ENCODE data around the gene PIK3CG. TPM values are rescaled to one million over a fixed set of nuclear protein-coding genes. Genes with fewer than 3 reads are reported as not detected.
"Not testable (repeated sequence)": the region's sequence is repeated elsewhere in the genome, so short reads cannot be mapped to it uniquely, and the experiment has no call there.

PIK3CG gene
- total RNA-seq, 2 experiments from 2014 or later = 26.8 to 27.0 TPM

DNA sequence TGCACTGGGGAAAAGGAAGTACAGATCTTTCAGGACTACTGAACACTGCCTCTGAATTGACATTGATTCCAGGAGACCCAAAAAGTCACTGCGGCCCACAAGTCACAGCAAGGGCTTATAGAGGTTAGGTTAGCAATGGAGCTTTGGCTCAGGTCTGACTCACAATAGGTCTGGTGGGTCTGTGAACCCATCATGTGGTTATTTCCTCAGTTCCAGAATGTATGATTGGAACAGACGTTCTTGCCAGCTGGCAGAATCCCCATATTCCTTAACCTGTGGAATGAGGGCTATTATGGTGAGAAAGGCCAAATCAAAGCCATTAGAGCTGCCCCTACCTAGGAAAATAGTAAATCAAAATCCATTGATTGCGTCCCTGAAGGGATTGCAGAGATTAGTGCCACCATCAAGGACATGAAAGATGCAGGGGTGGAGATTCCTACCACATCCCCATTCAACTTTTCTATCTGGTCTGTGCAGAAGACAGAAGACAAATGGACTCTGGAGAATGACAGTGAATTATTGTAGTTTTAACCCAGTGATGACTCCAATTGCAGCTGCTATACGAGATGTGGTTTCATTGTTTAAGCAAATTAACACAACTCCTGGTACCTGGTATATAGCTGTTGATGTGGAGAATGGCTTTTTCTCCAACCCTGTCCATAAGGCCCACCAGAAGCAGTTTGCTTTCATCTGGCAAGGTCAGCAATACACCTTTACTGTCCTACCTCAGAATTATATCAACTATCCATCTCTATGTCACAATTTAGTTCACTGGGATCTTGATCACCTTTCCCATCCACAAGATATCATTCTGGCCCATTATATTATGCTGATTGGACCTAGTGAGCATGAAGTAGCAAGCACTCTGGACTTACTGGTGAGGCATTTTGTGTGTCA is 44.5 kb upstream of the PIK3CG start:
- Mint-ChIP-seq H3K4me3 (no peak overlapping the region), H3K27ac (no peak overlapping the region), H3K27me3 (no peaks in the 10 kb centered on the region), H3K4me1 (ENCODE audit: low read depth) (no peaks in the 10 kb centered on the region), H3K36me3 (ENCODE audit: low read depth) (no peaks in the 10 kb centered on the region), H3K9me3 (no peaks in the 10 kb centered on the region)
- TF ChIP-seq, protein P1, sequence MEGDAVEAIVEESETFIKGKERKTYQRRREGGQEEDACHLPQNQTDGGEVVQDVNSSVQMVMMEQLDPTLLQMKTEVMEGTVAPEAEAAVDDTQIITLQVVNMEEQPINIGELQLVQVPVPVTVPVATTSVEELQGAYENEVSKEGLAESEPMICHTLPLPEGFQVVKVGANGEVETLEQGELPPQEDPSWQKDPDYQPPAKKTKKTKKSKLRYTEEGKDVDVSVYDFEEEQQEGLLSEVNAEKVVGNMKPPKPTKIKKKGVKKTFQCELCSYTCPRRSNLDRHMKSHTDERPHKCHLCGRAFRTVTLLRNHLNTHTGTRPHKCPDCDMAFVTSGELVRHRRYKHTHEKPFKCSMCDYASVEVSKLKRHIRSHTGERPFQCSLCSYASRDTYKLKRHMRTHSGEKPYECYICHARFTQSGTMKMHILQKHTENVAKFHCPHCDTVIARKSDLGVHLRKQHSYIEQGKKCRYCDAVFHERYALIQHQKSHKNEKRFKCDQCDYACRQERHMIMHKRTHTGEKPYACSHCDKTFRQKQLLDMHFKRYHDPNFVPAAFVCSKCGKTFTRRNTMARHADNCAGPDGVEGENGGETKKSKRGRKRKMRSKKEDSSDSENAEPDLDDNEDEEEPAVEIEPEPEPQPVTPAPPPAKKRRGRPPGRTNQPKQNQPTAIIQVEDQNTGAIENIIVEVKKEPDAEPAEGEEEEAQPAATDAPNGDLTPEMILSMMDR (IDR thresholded peaks at IDR 0.05) = no peak
- ChIA-PET CTCF (interaction anchor here (1.1 to 1.4 kb wide), 2 partner anchors 326 to 581 kb away, joined by 3 read pairs; no protein-coding TSS in a partner anchor), POLR2A (interaction anchor here (1.0 kb wide), 1 partner anchor 13 kb away, joined by 3 read pairs; no protein-coding TSS in a partner anchor)
- DNase-seq (no peak), ATAC-seq (no peak)
- intact Hi-C loops (cut with micrococcal nuclease) = no loop called here

- ChIA-PET CTCF (no interaction called here), POLR2A (no interaction called here)
- no peak overlapping the region for H3K27ac Mint-ChIP-seq
- ATAC-seq (no peak), DNase-seq (no peak)
- H3K4me3 Mint-ChIP-seq = no peak overlapping the region
- no peaks in the 10 kb centered on the region for H3K27me3 Mint-ChIP-seq
- no peaks in the 10 kb centered on the region for H3K36me3 Mint-ChIP-seq (ENCODE audit: low read depth)
- intact Hi-C loops (cut with micrococcal nuclease) = no loop called here
- no peaks in the 10 kb centered on the region for H3K9me3 Mint-ChIP-seq
- TF ChIP-seq, protein P1 (IDR thresholded peaks at IDR 0.05) = no peak
- no peaks in the 10 kb centered on the region for H3K4me1 Mint-ChIP-seq (ENCODE audit: low read depth)
These were observed 41.5 kb upstream of the PIK3CG start for GRCh38 chr7:106823631-106824030.

DNA sequence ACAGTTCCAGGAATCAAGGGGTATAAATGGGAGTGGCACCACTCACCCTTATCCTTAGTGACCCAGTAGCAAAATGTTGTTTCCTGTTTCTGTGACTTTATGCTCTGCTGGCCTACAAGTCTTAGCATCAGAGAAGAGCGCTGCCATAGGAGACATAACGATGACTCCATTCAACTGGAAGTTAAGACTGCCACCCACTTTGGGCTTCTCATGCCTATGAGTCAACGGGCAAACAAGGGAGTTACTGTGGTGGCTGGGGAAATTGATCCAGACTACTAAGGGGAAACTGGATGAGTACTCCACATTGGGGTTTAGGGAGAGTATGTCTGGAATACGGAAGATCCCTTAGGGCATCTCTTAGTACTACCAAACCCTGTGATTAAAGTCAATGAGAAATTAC is 40.6 kb upstream of the PIK3CG start:
- ATAC-seq (no peak), DNase-seq (no peak)
- intact Hi-C loops (cut with micrococcal nuclease) = no loop called here
- peaks cover under 1% of the 10 kb centered on the region for H3K9me3 Mint-ChIP-seq
- no peak overlapping the region for H3K4me3 Mint-ChIP-seq
- POLR2A ChIA-PET = no interaction called here
- TF ChIP-seq, protein P1 (IDR thresholded peaks at IDR 0.05) = no peak
- H3K36me3 Mint-ChIP-seq (ENCODE audit: low read depth) = no peaks in the 10 kb centered on the region
- no peak overlapping the region for H3K27ac Mint-ChIP-seq
- CTCF ChIA-PET = no interaction called here
- H3K4me1 Mint-ChIP-seq (ENCODE audit: low read depth) = no peaks in the 10 kb centered on the region
- H3K27me3 Mint-ChIP-seq = no peaks in the 10 kb centered on the region

DNA sequence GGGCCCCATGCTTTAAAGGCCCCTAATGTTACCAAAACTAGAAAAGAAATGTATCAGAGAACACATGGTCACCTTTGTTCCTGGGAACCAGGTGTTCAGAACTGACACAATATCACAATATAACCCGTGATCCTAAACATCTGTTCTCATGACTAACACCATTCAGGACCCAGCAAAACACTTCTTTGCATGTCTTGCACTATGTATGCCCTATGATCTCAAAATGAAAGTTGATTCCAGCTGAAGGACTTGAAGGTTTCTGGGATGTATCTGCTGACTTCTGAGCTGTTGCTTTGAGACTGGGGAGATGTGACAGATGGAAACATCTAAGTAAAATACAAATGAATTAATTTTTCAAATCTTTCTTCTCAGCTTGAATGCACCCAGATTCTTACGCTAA is 37.5 kb upstream of the PIK3CG start:
- ChIA-PET POLR2A (interaction anchor here (0.5 kb wide), 1 partner anchor 276 kb away, joined by 3 read pairs; no protein-coding TSS in a partner anchor), CTCF (no interaction called here)
- Mint-ChIP-seq H3K4me1 (ENCODE audit: low read depth) (no peaks in the 10 kb centered on the region), H3K36me3 (ENCODE audit: low read depth) (no peaks in the 10 kb centered on the region), H3K27me3 (no peaks in the 10 kb centered on the region), H3K9me3 (peaks cover 8% of the 10 kb centered on the region), H3K4me3 (no peak overlapping the region), H3K27ac (no peak overlapping the region)
- no peak for DNase-seq
- intact Hi-C loops (cut with micrococcal nuclease) = no loop called here
- no peak for ATAC-seq
- TF ChIP-seq, protein P1 (IDR thresholded peaks at IDR 0.05) = no peak

GRCh38 chr7:106829496-106829895 is 35.6 kb upstream of the PIK3CG start:
- no peaks in the 10 kb centered on the region for H3K4me1 Mint-ChIP-seq (ENCODE audit: low read depth)
- intact Hi-C loops (cut with micrococcal nuclease) = no loop called here
- TF ChIP-seq, protein P1 (IDR thresholded peaks at IDR 0.05) = no peak
- ATAC-seq (no peak), DNase-seq (no peak)
- no peaks in the 10 kb centered on the region for H3K27me3 Mint-ChIP-seq
- POLR2A ChIA-PET = no interaction called here
- H3K4me3 Mint-ChIP-seq = no peak overlapping the region
- peaks cover 8% of the 10 kb centered on the region for H3K9me3 Mint-ChIP-seq
- H3K27ac Mint-ChIP-seq = no peak overlapping the region
- CTCF ChIA-PET = no interaction called here
- no peaks in the 10 kb centered on the region for H3K36me3 Mint-ChIP-seq (ENCODE audit: low read depth)

GRCh38 chr7:106830896-106831295 is 34.2 kb upstream of the PIK3CG start:
- not testable (repeated sequence) for H3K27ac Mint-ChIP-seq

More at GRCh38 chr7:106830896-106831295, 34.2 kb upstream of the PIK3CG start:
- CTCF ChIA-PET; POLR2A ChIA-PET; ATAC-seq; H3K36me3 Mint-ChIP-seq (ENCODE audit: low read depth); H3K4me1 Mint-ChIP-seq (ENCODE audit: low read depth); intact Hi-C loops (cut with micrococcal nuclease); H3K9me3 Mint-ChIP-seq; DNase-seq; H3K4me3 Mint-ChIP-seq; H3K27me3 Mint-ChIP-seq: not testable (repeated sequence)

Measured in activated CD8-positive, alpha-beta T cell treated with anti-CD3 and anti-CD28 coated beads for 36 hours (primary cell).